RWPE1 (cell line): ENCODE measurements around the gene SMPDL3A.

Source experiments
- CTCF ChIA-PET: fragments of 350-600 bp; sonication (Branson Sonifier 250); formaldehyde crosslinking; extraction: SDS; loops from one replicate; lab custom pipeline; 2021; lab: Yijun Ruan, JAX
- POLR2A ChIA-PET: fragments of 400-600 bp; formaldehyde crosslinking; extraction: SDS; loops from one replicate; lab custom pipeline; 2020; ENCODE audit warnings: antibody characterized with exemption; ENCODE audit not compliant: low non-redundant PET; lab: Yijun Ruan, JAX
- DNase-seq: peaks from one replicate; pipeline ENCODE4 v3.0.0; 2012; ENCODE audit warnings: low spot score
- H3K27ac ChIP-seq: fragments of 450-650 bp; 2 replicates; pipeline ENCODE4 v1.5.1; 2017
- CTCF ChIP-seq: fragments of 450-650 bp; conservative IDR thresholded peaks from 2 replicates; pipeline ENCODE4 v1.5.1; 2017; ENCODE audit warnings: low read depth, mild to moderate bottlenecking

SMPDL3A gene

DNA sequence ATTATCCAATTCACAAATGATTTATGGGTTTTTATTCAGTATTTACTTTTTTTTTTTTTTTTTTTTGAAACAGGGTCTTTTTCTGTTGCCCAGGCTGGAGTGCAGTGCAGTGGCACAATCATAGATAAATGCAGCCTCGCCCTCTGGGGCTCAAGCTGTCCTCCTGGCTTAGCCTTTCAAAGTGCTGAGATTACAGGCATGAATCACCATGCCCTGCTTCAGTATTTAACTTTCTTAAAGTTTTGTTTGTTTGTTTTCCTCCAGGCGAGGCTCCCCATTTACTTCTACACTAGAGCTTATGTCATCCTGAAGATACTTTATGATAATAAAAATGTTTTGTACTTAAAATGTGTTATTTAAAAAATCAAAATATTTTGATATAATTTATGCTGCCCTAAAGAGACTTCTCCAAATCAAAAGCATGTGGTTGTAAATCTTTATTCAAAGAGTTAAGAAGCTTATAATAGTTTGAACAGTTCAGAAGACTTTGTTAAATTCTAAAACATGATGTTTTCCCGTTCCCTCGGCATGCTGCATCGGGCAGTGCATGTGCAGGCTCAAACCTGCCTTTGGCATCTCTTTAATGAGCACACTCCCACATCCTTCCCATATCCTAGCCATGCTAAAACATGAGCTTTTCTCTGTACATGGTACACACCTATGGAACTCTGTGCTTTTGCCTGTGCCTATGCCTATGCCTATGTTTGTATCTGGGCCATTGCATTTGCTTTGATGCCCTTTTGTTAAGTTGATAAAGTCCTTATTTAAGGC, 11.0 kb downstream of the SMPDL3A start:
- no peak for TF ChIP-seq CTCF
- DNase-seq = peak; percentile 67
- peak overlapping the region; percentile 74 for H3K27ac ChIP-seq
- ChIA-PET CTCF (interaction anchor here (0.6 to 1.3 kb wide), 4 partner anchors 11 to 1169 kb away, joined by 3 to 8 read pairs (median 4); partner anchors contain the start of gene SMPDL3A), POLR2A (no interaction called here)

DNA sequence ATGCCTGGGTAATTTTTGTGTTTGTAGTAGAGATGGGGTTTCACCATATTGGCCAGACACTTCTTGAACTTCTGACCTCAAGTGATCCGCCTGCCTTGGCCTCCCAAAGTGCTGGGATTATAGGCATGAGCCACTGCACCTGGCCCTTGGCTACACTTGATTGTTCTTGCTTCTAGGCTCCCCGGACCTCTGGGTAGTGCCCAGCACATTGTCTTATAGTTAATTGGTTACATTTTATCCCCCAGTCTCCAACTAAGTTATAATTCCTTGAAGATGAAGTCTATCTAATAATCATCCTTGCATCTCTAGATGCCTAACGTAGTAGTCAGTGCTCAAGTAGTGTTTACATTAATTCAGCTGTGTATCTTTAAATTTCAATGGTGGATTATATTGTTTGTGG, 11.8 kb downstream of the SMPDL3A start:
- ChIA-PET POLR2A (no interaction called here), CTCF (interaction anchor here (0.7 kb wide), 1 partner anchor 11 kb away, joined by 5 read pairs; no protein-coding TSS in a partner anchor)
- H3K27ac ChIP-seq = peak overlapping the region; percentile 74
- no peak for DNase-seq
- TF ChIP-seq CTCF = no peak

DNA sequence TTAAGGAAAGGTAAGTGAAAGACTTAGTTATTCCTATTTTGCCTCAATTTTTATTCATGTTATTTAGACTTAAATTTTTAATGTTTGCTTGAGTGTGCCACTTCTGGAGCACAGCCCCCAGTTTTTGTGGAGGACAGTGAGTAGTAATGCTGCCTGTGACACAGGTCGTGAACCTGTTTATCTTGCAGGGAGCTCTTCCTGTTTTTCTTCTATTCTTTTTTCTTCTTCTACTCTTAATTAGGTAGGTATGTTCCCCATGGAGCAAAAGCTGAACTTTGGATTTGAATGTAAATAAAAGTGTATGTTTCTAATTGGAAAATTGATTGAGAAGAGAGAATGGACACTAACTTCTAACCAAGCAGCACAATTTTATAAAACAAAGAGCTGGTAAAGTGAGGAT, 12.3 kb downstream of the SMPDL3A start:
- no peak for DNase-seq
- CTCF ChIA-PET = interaction anchor here (0.5 to 1.4 kb wide), 3 partner anchors 12 to 400 kb away, joined by 3 to 6 read pairs (median 4); partner anchors contain the start of gene SMPDL3A
- no peak for TF ChIP-seq CTCF
- H3K27ac ChIP-seq = no peak overlapping the region
- POLR2A ChIA-PET = no interaction called here

DNA sequence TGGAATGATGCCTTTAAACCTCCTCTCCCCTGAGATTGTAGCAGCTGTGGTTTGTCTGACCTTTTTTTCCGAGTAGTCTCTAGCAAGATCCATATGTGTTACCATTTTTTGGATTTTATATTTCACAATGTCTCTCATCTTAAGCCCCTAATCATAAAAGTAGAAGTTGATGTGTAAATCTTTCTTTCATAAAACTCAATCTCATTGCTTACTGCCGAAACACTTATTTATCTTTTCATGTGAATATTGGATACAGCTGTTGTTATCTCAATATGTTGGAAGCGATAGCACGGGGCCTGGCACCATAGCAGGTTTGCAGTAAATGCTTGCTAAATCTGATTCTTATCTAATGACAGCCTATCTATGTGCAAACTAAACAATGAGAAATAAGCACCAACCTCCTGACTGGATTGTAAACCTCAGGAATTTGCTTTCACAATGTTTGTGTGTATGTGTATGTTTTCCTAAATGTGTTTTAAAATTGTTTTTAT, 14.2 kb downstream of the SMPDL3A start:
- H3K27ac ChIP-seq = no peak overlapping the region
- ChIA-PET CTCF (no interaction called here), POLR2A (no interaction called here)
- no peak for TF ChIP-seq CTCF
- DNase-seq = no peak

- TF ChIP-seq CTCF = no peak
- CTCF ChIA-PET = no interaction called here
- POLR2A ChIA-PET = no interaction called here
- DNase-seq = no peak
- H3K27ac ChIP-seq = no peak overlapping the region
Observed at GRCh38 chr6:122804962-122805485, 16.0 kb downstream of the SMPDL3A start.

DNA sequence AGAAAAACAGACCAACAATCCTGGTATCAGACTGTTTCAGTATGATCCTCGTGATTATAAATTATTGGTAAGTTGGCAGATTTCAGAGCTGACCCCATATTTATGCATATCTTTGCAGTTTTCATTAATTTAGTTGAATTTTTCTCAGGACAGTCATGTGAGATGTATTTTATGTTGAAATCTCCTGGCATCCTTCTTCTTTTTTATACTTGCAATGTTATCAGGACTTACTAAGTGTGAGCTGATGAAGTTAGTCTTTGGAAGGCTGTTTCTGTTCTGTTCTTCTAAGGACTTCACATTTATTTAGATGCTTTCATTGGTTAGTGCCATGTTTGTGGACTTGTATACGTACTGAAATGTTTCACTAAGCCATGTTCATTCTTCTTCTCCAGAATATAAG, 17.2 kb downstream of the SMPDL3A start:
- TF ChIP-seq CTCF = no peak
- H3K27ac ChIP-seq = no peak overlapping the region
- no peak for DNase-seq
- CTCF ChIA-PET = no interaction called here
- POLR2A ChIA-PET = no interaction called here
